Measurements from ENCODE around the gene ZNF574. TPM values are rescaled to one million over a fixed set of nuclear protein-coding genes. Genes with fewer than 3 reads are reported as not detected.

The ZNF574 gene
- total RNA-seq, 4 donors from 2014 or later, result 14.4 to 25.3 (median 17.1) TPM

GRCh38 chr19:42111384-42111783 lies 35.4 kb downstream of the ZNF574 start:
- no peak overlapping the region for H3K27ac ChIP-seq
- ATAC-seq, result no peak
- H3K9me3 ChIP-seq, result no peaks in the 10 kb centered on the region
- H3K36me3 ChIP-seq, result no peaks in the 10 kb centered on the region
- 67 to 90% methylated on average over 1 of the region's 1 CpG for WGBS, 2 donors (ENCODE audit: low coverage in 1 of 2)
- peaks cover 0 to 14% (median 3%) of the 10 kb centered on the region in 3 donors for H3K4me1 ChIP-seq
- TF ChIP-seq, protein P1, sequence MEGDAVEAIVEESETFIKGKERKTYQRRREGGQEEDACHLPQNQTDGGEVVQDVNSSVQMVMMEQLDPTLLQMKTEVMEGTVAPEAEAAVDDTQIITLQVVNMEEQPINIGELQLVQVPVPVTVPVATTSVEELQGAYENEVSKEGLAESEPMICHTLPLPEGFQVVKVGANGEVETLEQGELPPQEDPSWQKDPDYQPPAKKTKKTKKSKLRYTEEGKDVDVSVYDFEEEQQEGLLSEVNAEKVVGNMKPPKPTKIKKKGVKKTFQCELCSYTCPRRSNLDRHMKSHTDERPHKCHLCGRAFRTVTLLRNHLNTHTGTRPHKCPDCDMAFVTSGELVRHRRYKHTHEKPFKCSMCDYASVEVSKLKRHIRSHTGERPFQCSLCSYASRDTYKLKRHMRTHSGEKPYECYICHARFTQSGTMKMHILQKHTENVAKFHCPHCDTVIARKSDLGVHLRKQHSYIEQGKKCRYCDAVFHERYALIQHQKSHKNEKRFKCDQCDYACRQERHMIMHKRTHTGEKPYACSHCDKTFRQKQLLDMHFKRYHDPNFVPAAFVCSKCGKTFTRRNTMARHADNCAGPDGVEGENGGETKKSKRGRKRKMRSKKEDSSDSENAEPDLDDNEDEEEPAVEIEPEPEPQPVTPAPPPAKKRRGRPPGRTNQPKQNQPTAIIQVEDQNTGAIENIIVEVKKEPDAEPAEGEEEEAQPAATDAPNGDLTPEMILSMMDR (IDR thresholded peaks at IDR 0.05), result no peak
- TF ChIP-seq POLR2A (IDR thresholded peaks at IDR 0.05) (no peak), POLR2AphosphoS5 (IDR thresholded peaks at IDR 0.05) (no peak), EP300 (IDR thresholded peaks at IDR 0.05) (no peak)
- peaks cover 35% of the 10 kb centered on the region for H3K27me3 ChIP-seq
- no peak overlapping the region for H3K4me3 ChIP-seq

GRCh38 chr19:42111811-42112210 lies 35.8 kb downstream of the ZNF574 start:
- Histone ChIP-seq H3K36me3 (no peaks in the 10 kb centered on the region), H3K27me3 (peaks cover 31% of the 10 kb centered on the region)

DNA sequence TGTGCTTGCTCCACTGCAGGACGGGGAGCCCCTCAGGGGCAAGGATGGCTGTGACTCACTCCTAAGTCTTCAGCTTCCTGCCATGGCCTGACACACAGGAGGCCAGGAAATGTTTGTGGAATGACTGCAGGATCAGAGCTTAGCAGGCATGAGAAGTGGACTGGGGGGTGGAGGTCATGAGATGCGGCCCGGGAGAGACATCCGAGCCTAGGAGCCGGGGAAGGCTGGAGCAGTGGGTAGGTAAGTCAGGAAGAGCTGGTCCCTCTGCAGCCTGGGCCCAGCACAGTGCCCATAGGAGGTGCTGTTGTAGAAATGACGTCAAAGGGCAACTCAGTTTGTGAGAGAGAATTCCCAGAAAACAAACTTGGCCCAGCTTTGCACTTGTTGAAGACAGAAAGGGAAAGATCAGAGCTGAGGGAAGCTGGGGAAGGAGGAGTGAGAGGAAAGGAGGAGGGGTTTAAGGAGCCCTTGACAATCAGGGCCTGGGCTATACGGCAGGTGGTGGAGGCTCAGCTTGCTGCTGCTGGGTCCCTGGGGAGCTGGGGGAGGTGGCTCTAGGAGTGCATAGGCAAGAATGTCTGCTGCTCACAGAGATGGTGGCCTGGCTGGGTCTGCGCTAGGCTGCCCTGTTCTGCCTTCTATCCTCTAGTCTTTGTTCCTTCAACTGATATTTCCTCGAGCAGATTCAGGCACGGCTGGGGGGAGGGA lies 37.8 kb downstream of the ZNF574 start:
- TF ChIP-seq EP300 (IDR thresholded peaks at IDR 0.05) (no peak), POLR2A (IDR thresholded peaks at IDR 0.05) (no peak), POLR2AphosphoS5 (IDR thresholded peaks at IDR 0.05) (no peak)
- TF ChIP-seq, protein P1 (IDR thresholded peaks at IDR 0.05), result no peak
- H3K27ac ChIP-seq, result peak overlapping the region in 2 of 4 donors; percentile 52 to 72
- peaks cover 0 to 14% (median 3%) of the 10 kb centered on the region in 3 donors for H3K4me1 ChIP-seq
- H3K36me3 ChIP-seq, result no peaks in the 10 kb centered on the region
- no peaks in the 10 kb centered on the region for H3K9me3 ChIP-seq
- WGBS, 2 donors (ENCODE audit: low coverage in 1 of 2), result 33 to 37% methylated on average over 6 to 9 of the region's 10 CpGs
- ATAC-seq, result peak; percentile 84
- no peak overlapping the region for H3K4me3 ChIP-seq
- peaks cover 12% of the 10 kb centered on the region for H3K27me3 ChIP-seq

More at GRCh38 chr19:42111811-42112210, 35.8 kb downstream of the ZNF574 start:
- 63 to 100% methylated on average over 1 to 3 of the region's 3 CpGs for WGBS, 2 donors (ENCODE audit: low coverage in 1 of 2)
- TF ChIP-seq, protein P1 (IDR thresholded peaks at IDR 0.05), result no peak
- Histone ChIP-seq H3K27ac (no peak overlapping the region), H3K4me1 (peaks cover 0 to 14% (median 3%) of the 10 kb centered on the region in 3 donors), H3K9me3 (no peaks in the 10 kb centered on the region), H3K4me3 (no peak overlapping the region)
- no peak for ATAC-seq

DNA sequence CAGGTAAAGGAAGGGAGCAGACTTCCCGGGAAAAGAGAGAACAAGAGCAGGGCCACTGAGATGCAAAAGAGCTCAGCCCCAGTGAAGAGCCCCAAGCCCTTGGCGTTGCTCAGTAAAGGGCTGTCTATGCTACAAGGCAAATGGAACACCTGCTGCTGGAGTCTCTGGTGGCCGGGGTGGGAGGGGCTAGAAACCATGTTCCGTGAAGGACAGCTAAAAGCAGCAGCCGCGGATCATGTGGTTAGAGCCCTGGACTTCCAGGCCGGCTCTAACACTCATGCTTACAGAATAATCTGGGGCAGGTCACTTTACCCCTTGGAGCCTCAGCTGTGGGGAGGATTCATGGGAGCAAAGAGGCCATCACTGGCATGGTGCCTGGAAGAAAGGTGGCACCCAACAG lies 38.4 kb downstream of the ZNF574 start:
- no peak for TF ChIP-seq EP300 (IDR thresholded peaks at IDR 0.05)
- no peak for TF ChIP-seq POLR2AphosphoS5 (IDR thresholded peaks at IDR 0.05)
- no peak for TF ChIP-seq POLR2A (IDR thresholded peaks at IDR 0.05)
- TF ChIP-seq, protein P1 (IDR thresholded peaks at IDR 0.05), result no peak
- peaks cover 9% of the 10 kb centered on the region for H3K27me3 ChIP-seq
- H3K27ac ChIP-seq, result peak overlapping the region in 2 of 4 donors; percentile 52 to 72
- H3K4me3 ChIP-seq, result no peak overlapping the region
- H3K4me1 ChIP-seq, result peaks cover 0 to 14% (median 3%) of the 10 kb centered on the region in 3 donors
- no peak for ATAC-seq
- 20 to 50% methylated on average over 1 to 7 of the region's 7 CpGs for WGBS, 2 donors (ENCODE audit: low coverage in 1 of 2)
- no peaks in the 10 kb centered on the region for H3K9me3 ChIP-seq
- H3K36me3 ChIP-seq, result no peaks in the 10 kb centered on the region

DNA sequence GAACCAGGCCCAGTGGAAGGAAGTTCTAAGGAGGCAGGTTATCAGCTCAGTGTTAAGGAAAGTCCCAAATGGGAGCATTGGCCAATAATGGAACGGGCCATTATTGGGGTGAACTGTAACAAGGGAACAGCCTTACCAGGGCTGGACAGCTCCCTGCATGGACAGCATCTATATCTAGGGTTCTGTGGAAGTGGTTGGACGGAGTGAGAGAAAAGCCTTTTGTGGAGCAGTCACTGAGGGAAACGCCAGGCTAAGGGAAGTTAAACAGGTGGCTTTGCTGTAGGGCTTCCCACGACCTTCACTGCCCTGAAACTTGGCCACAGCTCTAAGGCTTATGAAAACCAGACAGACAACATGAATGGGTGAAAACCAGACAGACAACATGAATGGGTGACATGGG lies 39.3 kb downstream of the ZNF574 start:
- Histone ChIP-seq H3K27me3 (peaks cover 9% of the 10 kb centered on the region), H3K36me3 (no peaks in the 10 kb centered on the region), H3K27ac (no peak overlapping the region), H3K4me1 (peaks cover 0 to 14% (median 3%) of the 10 kb centered on the region in 3 donors), H3K4me3 (no peak overlapping the region), H3K9me3 (no peaks in the 10 kb centered on the region)
- 53 to 60% methylated on average over 2 to 3 of the region's 4 CpGs for WGBS, 2 donors (ENCODE audit: low coverage in 1 of 2)
- TF ChIP-seq POLR2A (IDR thresholded peaks at IDR 0.05) (no peak), EP300 (IDR thresholded peaks at IDR 0.05) (no peak), POLR2AphosphoS5 (IDR thresholded peaks at IDR 0.05) (no peak)
- TF ChIP-seq, protein P1 (IDR thresholded peaks at IDR 0.05), result no peak
- no peak for ATAC-seq
